T-helper 1 cell treated with Interleukin-12 subunit alpha and Interleukin-12 subunit beta and Interleukin-4 antibody, amounts not matched to agents 30 μg/mL and 1 μg/mL, for 36 hours (primary cell): ENCODE results near the gene CST8.

Source experiments
- H3K27ac Mint-ChIP-seq: one replicate; pipeline ENCODE4 v1.8.0; 2021; ENCODE audit warnings: mild to moderate bottlenecking, mixed read lengths
- H3K27me3 Mint-ChIP-seq: one replicate; pipeline ENCODE4 v1.8.0; 2021; ENCODE audit warnings: low read depth, mixed read lengths
- H3K36me3 Mint-ChIP-seq: one replicate; pipeline ENCODE4 v1.8.0; 2021; ENCODE audit warnings: low read depth, mixed read lengths
- H3K4me1 Mint-ChIP-seq: one replicate; pipeline ENCODE4 v1.8.0; 2021; ENCODE audit warnings: low read depth, mixed read lengths
- H3K4me3 Mint-ChIP-seq: one replicate; pipeline ENCODE4 v1.8.0; 2021; ENCODE audit warnings: mild to moderate bottlenecking, moderate library complexity, mixed read lengths
- H3K9me3 Mint-ChIP-seq: one replicate; pipeline ENCODE4 v1.8.0; 2021; ENCODE audit warnings: mixed read lengths

The CST8 gene

GRCh38 chr20:23492292-23492691 lies 1.4 kb downstream of the CST8 start:
- Mint-ChIP-seq H3K4me3 (no peak overlapping the region), H3K36me3 (no peaks in the 10 kb centered on the region), H3K4me1 (no peaks in the 10 kb centered on the region), H3K27me3 (no peaks in the 10 kb centered on the region), H3K27ac (no peak overlapping the region), H3K9me3 (peaks cover 2% of the 10 kb centered on the region)

GRCh38 chr20:23493172-23493772 lies 2.4 kb downstream of the CST8 start:
- Mint-ChIP-seq H3K27ac (no peak overlapping the region), H3K4me3 (no peak overlapping the region)

GRCh38 chr20:23497536-23497935 lies 6.6 kb downstream of the CST8 start:
- H3K4me3 Mint-ChIP-seq, result no peak overlapping the region
- no peaks in the 10 kb centered on the region for H3K4me1 Mint-ChIP-seq
- H3K36me3 Mint-ChIP-seq, result no peaks in the 10 kb centered on the region
- peaks cover 2% of the 10 kb centered on the region for H3K9me3 Mint-ChIP-seq
- H3K27ac Mint-ChIP-seq, result no peak overlapping the region
- no peaks in the 10 kb centered on the region for H3K27me3 Mint-ChIP-seq

More at GRCh38 chr20:23493172-23493772, 2.4 kb downstream of the CST8 start:
- Mint-ChIP-seq H3K36me3 (no peaks in the 10 kb centered on the region), H3K9me3 (peaks cover 2% of the 10 kb centered on the region), H3K4me1 (no peaks in the 10 kb centered on the region), H3K27me3 (no peaks in the 10 kb centered on the region)

- H3K27me3 Mint-ChIP-seq, result no peaks in the 10 kb centered on the region
- H3K36me3 Mint-ChIP-seq, result no peaks in the 10 kb centered on the region
- peaks cover under 1% of the 10 kb centered on the region for H3K9me3 Mint-ChIP-seq
- H3K27ac Mint-ChIP-seq, result no peak overlapping the region
- H3K4me3 Mint-ChIP-seq, result no peak overlapping the region
- H3K4me1 Mint-ChIP-seq, result no peaks in the 10 kb centered on the region
These were observed 11.0 kb downstream of the CST8 start for GRCh38 chr20:23501926-23502325.

GRCh38 chr20:23503649-23504048 lies 12.7 kb downstream of the CST8 start:
- Mint-ChIP-seq H3K27me3 (no peaks in the 10 kb centered on the region), H3K27ac (no peak overlapping the region), H3K36me3 (no peaks in the 10 kb centered on the region)

GRCh38 chr20:23507346-23507745 lies 16.4 kb downstream of the CST8 start:
- H3K9me3 Mint-ChIP-seq, result no peaks in the 10 kb centered on the region
- no peak overlapping the region for H3K4me3 Mint-ChIP-seq
- no peaks in the 10 kb centered on the region for H3K27me3 Mint-ChIP-seq
- no peaks in the 10 kb centered on the region for H3K36me3 Mint-ChIP-seq
- no peak overlapping the region for H3K27ac Mint-ChIP-seq
- no peaks in the 10 kb centered on the region for H3K4me1 Mint-ChIP-seq

More at GRCh38 chr20:23503649-23504048, 12.7 kb downstream of the CST8 start:
- Mint-ChIP-seq H3K4me3 (no peak overlapping the region), H3K4me1 (no peaks in the 10 kb centered on the region), H3K9me3 (no peaks in the 10 kb centered on the region)

GRCh38 chr20:23508449-23509229 lies 17.7 kb downstream of the CST8 start:
- Mint-ChIP-seq H3K27me3 (peaks cover 3% of the 10 kb centered on the region), H3K9me3 (no peaks in the 10 kb centered on the region), H3K4me1 (no peaks in the 10 kb centered on the region), H3K27ac (no peak overlapping the region), H3K4me3 (no peak overlapping the region), H3K36me3 (no peaks in the 10 kb centered on the region)

GRCh38 chr20:23509247-23509913 lies 18.5 kb downstream of the CST8 start:
- no peak overlapping the region for H3K27ac Mint-ChIP-seq
- H3K36me3 Mint-ChIP-seq, result no peaks in the 10 kb centered on the region
- H3K4me3 Mint-ChIP-seq, result no peak overlapping the region
- peaks cover 3% of the 10 kb centered on the region for H3K27me3 Mint-ChIP-seq
- no peaks in the 10 kb centered on the region for H3K9me3 Mint-ChIP-seq
- no peaks in the 10 kb centered on the region for H3K4me1 Mint-ChIP-seq

- peaks cover 3% of the 10 kb centered on the region for H3K27me3 Mint-ChIP-seq
- no peaks in the 10 kb centered on the region for H3K4me1 Mint-ChIP-seq
- H3K4me3 Mint-ChIP-seq, result no peak overlapping the region
These were observed 19.2 kb downstream of the CST8 start for GRCh38 chr20:23510000-23510590.

GRCh38 chr20:23513164-23513563 lies 22.2 kb downstream of the CST8 start:
- Mint-ChIP-seq H3K27me3 (peaks cover 3% of the 10 kb centered on the region), H3K27ac (no peak overlapping the region), H3K4me1 (no peaks in the 10 kb centered on the region), H3K9me3 (no peaks in the 10 kb centered on the region), H3K4me3 (no peak overlapping the region), H3K36me3 (no peaks in the 10 kb centered on the region)

More at GRCh38 chr20:23510000-23510590, 19.2 kb downstream of the CST8 start:
- no peaks in the 10 kb centered on the region for H3K36me3 Mint-ChIP-seq
- no peaks in the 10 kb centered on the region for H3K9me3 Mint-ChIP-seq
- H3K27ac Mint-ChIP-seq, result no peak overlapping the region

GRCh38 chr20:23514848-23515247 lies 23.9 kb downstream of the CST8 start:
- no peak overlapping the region for H3K4me3 Mint-ChIP-seq
- no peaks in the 10 kb centered on the region for H3K9me3 Mint-ChIP-seq
- H3K36me3 Mint-ChIP-seq, result no peaks in the 10 kb centered on the region
- H3K4me1 Mint-ChIP-seq, result no peaks in the 10 kb centered on the region
- H3K27me3 Mint-ChIP-seq, result peaks cover 3% of the 10 kb centered on the region
- H3K27ac Mint-ChIP-seq, result no peak overlapping the region

- Mint-ChIP-seq H3K27ac (no peak overlapping the region), H3K27me3 (peaks cover 3% of the 10 kb centered on the region), H3K36me3 (no peaks in the 10 kb centered on the region), H3K4me3 (no peak overlapping the region), H3K4me1 (no peaks in the 10 kb centered on the region), H3K9me3 (no peaks in the 10 kb centered on the region)
These were observed 24.5 kb downstream of the CST8 start for GRCh38 chr20:23515250-23515939.

- Mint-ChIP-seq H3K36me3 (no peaks in the 10 kb centered on the region), H3K4me1 (no peaks in the 10 kb centered on the region), H3K9me3 (no peaks in the 10 kb centered on the region), H3K4me3 (no peak overlapping the region), H3K27me3 (peaks cover 3% of the 10 kb centered on the region), H3K27ac (no peak overlapping the region)
These were observed 26.8 kb downstream of the CST8 start for GRCh38 chr20:23517719-23518118.

GRCh38 chr20:23519556-23519955 lies 28.6 kb downstream of the CST8 start:
- Mint-ChIP-seq H3K4me3 (no peak overlapping the region), H3K9me3 (no peaks in the 10 kb centered on the region), H3K27me3 (no peaks in the 10 kb centered on the region), H3K27ac (no peak overlapping the region), H3K36me3 (no peaks in the 10 kb centered on the region), H3K4me1 (no peaks in the 10 kb centered on the region)
